ENCODE results near the gene POMT2.

The POMT2 gene

GRCh38 chr14:77316195-77316505, 4.5 kb downstream of the POMT2 start:
- TF ChIP-seq SIN3A (IDR thresholded peaks at IDR 0.05; ENCODE audit: borderline replicate concordance, insufficient read depth, low read length): no peak
- TF ChIP-seq, protein P1, sequence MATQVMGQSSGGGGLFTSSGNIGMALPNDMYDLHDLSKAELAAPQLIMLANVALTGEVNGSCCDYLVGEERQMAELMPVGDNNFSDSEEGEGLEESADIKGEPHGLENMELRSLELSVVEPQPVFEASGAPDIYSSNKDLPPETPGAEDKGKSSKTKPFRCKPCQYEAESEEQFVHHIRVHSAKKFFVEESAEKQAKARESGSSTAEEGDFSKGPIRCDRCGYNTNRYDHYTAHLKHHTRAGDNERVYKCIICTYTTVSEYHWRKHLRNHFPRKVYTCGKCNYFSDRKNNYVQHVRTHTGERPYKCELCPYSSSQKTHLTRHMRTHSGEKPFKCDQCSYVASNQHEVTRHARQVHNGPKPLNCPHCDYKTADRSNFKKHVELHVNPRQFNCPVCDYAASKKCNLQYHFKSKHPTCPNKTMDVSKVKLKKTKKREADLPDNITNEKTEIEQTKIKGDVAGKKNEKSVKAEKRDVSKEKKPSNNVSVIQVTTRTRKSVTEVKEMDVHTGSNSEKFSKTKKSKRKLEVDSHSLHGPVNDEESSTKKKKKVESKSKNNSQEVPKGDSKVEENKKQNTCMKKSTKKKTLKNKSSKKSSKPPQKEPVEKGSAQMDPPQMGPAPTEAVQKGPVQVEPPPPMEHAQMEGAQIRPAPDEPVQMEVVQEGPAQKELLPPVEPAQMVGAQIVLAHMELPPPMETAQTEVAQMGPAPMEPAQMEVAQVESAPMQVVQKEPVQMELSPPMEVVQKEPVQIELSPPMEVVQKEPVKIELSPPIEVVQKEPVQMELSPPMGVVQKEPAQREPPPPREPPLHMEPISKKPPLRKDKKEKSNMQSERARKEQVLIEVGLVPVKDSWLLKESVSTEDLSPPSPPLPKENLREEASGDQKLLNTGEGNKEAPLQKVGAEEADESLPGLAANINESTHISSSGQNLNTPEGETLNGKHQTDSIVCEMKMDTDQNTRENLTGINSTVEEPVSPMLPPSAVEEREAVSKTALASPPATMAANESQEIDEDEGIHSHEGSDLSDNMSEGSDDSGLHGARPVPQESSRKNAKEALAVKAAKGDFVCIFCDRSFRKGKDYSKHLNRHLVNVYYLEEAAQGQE (IDR thresholded peaks at IDR 0.05; ENCODE audit: insufficient read depth in 1 of 2, low read depth in 2 of 2, low read length in 2 of 2): no peak
- TF ChIP-seq POLR2AphosphoS5 (IDR thresholded peaks at IDR 0.05; ENCODE audit: low read depth, low read length): no peak
- no peak for TF ChIP-seq TAF1 (IDR thresholded peaks at IDR 0.05; ENCODE audit: borderline replicate concordance, insufficient read depth, low read length)
- TF ChIP-seq FOXP2 (optimal IDR thresholded peaks at IDR 0.05; ENCODE audit: borderline replicate concordance, extremely low read depth, extremely low read length, insufficient read depth): no peak

DNA sequence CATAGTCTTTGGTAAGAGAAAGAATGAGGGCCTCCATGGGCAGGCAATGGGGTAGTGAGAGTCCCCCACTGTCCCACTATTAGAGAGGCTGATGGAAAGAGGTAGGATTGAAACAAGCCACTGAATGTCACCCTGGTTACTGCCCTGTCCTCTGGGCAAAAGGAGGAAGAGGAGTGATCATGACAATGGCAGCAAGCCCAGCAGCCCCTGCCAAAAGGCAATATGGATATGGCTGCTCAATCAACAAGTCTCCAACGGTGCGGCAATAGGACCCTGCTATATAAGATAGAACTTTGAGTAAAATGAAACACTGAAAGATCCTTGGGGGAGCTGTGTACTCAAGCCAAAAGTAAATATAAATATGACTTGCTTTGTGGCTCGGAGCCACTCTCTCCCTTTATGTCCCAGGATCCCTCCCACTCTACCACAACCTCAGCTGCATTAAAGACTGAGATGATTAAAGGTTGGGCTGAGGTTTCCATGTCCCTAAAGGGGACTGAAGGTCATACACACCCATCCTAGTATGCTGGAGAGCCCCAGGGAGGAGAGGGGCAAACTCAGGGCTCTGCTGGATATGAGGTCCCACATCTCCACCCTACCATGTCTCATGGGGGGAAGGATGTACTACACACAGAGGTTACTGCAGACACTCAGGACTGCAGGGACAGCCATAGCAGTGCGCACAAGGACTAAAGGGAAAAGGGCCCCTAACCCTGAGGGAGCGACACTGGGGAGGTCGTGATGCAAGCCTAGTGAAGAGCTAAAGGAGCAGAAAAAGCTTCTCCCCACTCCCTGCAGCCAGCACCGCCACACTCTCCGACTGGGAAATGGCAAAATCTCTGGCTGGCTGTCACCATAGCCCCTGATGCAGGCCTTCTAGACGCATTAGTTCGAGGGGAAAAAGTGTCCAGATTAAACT, 5.9 kb downstream of the POMT2 start:
- TF ChIP-seq, protein P1 (IDR thresholded peaks at IDR 0.05; ENCODE audit: insufficient read depth in 1 of 2, low read depth in 2 of 2, low read length in 2 of 2): no peak

DNA sequence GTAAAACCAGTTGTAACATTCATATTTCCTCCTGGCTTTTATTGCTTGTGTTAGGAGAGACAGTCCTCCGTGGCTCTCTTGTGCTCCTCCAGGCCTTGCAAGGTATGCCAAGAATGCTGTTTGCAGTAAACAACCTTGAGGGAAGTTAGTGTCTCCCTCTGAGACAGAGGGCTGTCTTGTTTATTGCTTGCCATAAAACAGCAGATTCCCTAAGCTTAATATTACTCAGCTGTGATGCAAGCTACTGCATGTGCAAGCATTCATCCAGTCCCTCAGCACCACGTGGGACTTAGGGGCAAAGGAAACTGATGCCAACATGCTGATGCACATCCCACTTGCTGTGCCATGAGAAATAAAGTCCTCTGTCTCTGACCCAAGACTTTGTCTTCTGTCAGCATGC, 6.6 kb downstream of the POMT2 start:
- TF ChIP-seq, protein P1 (IDR thresholded peaks at IDR 0.05; ENCODE audit: insufficient read depth in 1 of 2, low read depth in 2 of 2, low read length in 2 of 2): no peak
- TF ChIP-seq TAF1 (IDR thresholded peaks at IDR 0.05; ENCODE audit: borderline replicate concordance, insufficient read depth, low read length): no peak
- no peak for TF ChIP-seq SIN3A (IDR thresholded peaks at IDR 0.05; ENCODE audit: borderline replicate concordance, insufficient read depth, low read length)
- no peak for TF ChIP-seq FOXP2 (optimal IDR thresholded peaks at IDR 0.05; ENCODE audit: borderline replicate concordance, extremely low read depth, extremely low read length, insufficient read depth)
- TF ChIP-seq POLR2AphosphoS5 (IDR thresholded peaks at IDR 0.05; ENCODE audit: low read depth, low read length): no peak

GRCh38 chr14:77313371-77313770, 7.3 kb downstream of the POMT2 start:
- TF ChIP-seq SIN3A (IDR thresholded peaks at IDR 0.05; ENCODE audit: borderline replicate concordance, insufficient read depth, low read length): no peak
- TF ChIP-seq TAF1 (IDR thresholded peaks at IDR 0.05; ENCODE audit: borderline replicate concordance, insufficient read depth, low read length): no peak
- no peak for TF ChIP-seq POLR2AphosphoS5 (IDR thresholded peaks at IDR 0.05; ENCODE audit: low read depth, low read length)
- no peak for TF ChIP-seq FOXP2 (optimal IDR thresholded peaks at IDR 0.05; ENCODE audit: borderline replicate concordance, extremely low read depth, extremely low read length, insufficient read depth)
- TF ChIP-seq, protein P1 (IDR thresholded peaks at IDR 0.05; ENCODE audit: insufficient read depth in 1 of 2, low read depth in 2 of 2, low read length in 2 of 2): no peak

- TF ChIP-seq SIN3A (IDR thresholded peaks at IDR 0.05; ENCODE audit: borderline replicate concordance, insufficient read depth, low read length) (no peak), TAF1 (IDR thresholded peaks at IDR 0.05; ENCODE audit: borderline replicate concordance, insufficient read depth, low read length) (no peak), POLR2AphosphoS5 (IDR thresholded peaks at IDR 0.05; ENCODE audit: low read depth, low read length) (no peak)
- TF ChIP-seq, protein P1 (IDR thresholded peaks at IDR 0.05; ENCODE audit: insufficient read depth in 1 of 2, low read depth in 2 of 2, low read length in 2 of 2): no peak
Measured at GRCh38 chr14:77311217-77311616, 9.5 kb downstream of the POMT2 start.

Measured in PFSK-1 (cell line).